ENCODE data around the gene GABBR2. TPM values are rescaled to one million over a fixed set of nuclear protein-coding genes. Genes with fewer than 3 reads are reported as not detected.
A peak's percentile ranks its signal among the peaks of the same experiment; 100 is the strongest.

Gene GABBR2
- total and polyA plus RNA-seq, 9 of the 15 experiments (the other 6 are each of a cell fraction or from before 2014, with no cell fraction given) = 0.15 to 1.9 (median 0.32) TPM

- no peaks in the 10 kb centered on the region for H3K27me3 ChIP-seq (ENCODE audit: control insufficient read depth in 2 of 2, insufficient read depth in 2 of 2, low read length in 2 of 2)
- H3K79me2 ChIP-seq (ENCODE audit: control insufficient read depth, insufficient read depth, low read length) = no peaks in the 10 kb centered on the region
- no peak for TF ChIP-seq GATAD2B (IDR thresholded peaks at IDR 0.05; ENCODE audit: borderline replicate concordance)
- TF ChIP-seq CBX2 (IDR thresholded peaks at IDR 0.05; ENCODE audit: insufficient read depth, low read length, poor library complexity, severe bottlenecking) = no peak
- TF ChIP-seq MTA2 (IDR thresholded peaks at IDR 0.05; ENCODE audit: low read depth) = no peak
- TF ChIP-seq ZNF263 (CRISPR knock-in tag; IDR thresholded peaks at IDR 0.05; ENCODE audit: borderline replicate concordance) = peak; percentile 47; the same call in 1 of the 2 replicates
- no peak for TF ChIP-seq SMAD4 (CRISPR knock-in tag; conservative IDR thresholded peaks at IDR 0.05)
- no peak for TF ChIP-seq ZNF124 (CRISPR knock-in tag; IDR thresholded peaks at IDR 0.05)
- TF ChIP-seq, protein P1, sequence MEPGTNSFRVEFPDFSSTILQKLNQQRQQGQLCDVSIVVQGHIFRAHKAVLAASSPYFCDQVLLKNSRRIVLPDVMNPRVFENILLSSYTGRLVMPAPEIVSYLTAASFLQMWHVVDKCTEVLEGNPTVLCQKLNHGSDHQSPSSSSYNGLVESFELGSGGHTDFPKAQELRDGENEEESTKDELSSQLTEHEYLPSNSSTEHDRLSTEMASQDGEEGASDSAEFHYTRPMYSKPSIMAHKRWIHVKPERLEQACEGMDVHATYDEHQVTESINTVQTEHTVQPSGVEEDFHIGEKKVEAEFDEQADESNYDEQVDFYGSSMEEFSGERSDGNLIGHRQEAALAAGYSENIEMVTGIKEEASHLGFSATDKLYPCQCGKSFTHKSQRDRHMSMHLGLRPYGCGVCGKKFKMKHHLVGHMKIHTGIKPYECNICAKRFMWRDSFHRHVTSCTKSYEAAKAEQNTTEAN (CRISPR knock-in tag; IDR thresholded peaks at IDR 0.05) = no peak
- no peak for TF ChIP-seq IRF9 (tag; IDR thresholded peaks at IDR 0.05)
- TF ChIP-seq HDAC6 (IDR thresholded peaks at IDR 0.05; ENCODE audit: low read depth, low read length) = no peak
- TF ChIP-seq, protein P2, sequence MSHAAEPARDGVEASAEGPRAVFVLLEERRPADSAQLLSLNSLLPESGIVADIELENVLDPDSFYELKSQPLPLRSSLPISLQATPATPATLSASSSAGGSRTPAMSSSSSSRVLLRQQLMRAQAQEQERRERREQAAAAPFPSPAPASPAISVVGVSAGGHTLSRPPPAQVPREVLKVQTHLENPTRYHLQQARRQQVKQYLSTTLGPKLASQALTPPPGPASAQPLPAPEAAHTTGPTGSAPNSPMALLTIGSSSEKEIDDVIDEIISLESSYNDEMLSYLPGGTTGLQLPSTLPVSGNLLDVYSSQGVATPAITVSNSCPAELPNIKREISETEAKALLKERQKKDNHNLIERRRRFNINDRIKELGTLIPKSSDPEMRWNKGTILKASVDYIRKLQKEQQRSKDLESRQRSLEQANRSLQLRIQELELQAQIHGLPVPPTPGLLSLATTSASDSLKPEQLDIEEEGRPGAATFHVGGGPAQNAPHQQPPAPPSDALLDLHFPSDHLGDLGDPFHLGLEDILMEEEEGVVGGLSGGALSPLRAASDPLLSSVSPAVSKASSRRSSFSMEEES (CRISPR knock-in tag; IDR thresholded peaks at IDR 0.05) = no peak
- peak; percentile 84 for TF ChIP-seq ZFP36 (IDR thresholded peaks at IDR 0.05; ENCODE audit: low read depth, low read length, partially characterized antibody)
- TF ChIP-seq ATF1 (CRISPR knock-in tag; IDR thresholded peaks at IDR 0.05) = no peak
- no peak for TF ChIP-seq ATF1 (tag; IDR thresholded peaks at IDR 0.05)
- no peak for TF ChIP-seq WHSC1 (IDR thresholded peaks at IDR 0.05; ENCODE audit: low read length)
- TF ChIP-seq ATF7 (IDR thresholded peaks at IDR 0.05) = no peak
- TF ChIP-seq ESRRA (IDR thresholded peaks at IDR 0.05; ENCODE audit: borderline replicate concordance, low read depth) = no peak
- TF ChIP-seq, protein P3, sequence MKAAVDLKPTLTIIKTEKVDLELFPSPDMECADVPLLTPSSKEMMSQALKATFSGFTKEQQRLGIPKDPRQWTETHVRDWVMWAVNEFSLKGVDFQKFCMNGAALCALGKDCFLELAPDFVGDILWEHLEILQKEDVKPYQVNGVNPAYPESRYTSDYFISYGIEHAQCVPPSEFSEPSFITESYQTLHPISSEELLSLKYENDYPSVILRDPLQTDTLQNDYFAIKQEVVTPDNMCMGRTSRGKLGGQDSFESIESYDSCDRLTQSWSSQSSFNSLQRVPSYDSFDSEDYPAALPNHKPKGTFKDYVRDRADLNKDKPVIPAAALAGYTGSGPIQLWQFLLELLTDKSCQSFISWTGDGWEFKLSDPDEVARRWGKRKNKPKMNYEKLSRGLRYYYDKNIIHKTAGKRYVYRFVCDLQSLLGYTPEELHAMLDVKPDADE (conservative IDR thresholded peaks at IDR 0.05; ENCODE audit: control insufficient read depth, low read depth, low read length) = no peak
- TF ChIP-seq MED1 (CRISPR knock-in tag; IDR thresholded peaks at IDR 0.05; ENCODE audit: borderline replicate concordance) = no peak
- H3K9ac ChIP-seq (ENCODE audit: insufficient read depth in 1 of 2, low read depth in 2 of 2, low read length in 2 of 2) = no peak overlapping the region
- no peaks in the 10 kb centered on the region; the same call in 1 of the 2 replicates for H3K9me3 ChIP-seq (replicated peaks; ENCODE audit: control insufficient read depth, insufficient read depth, low read depth, low read length)
- H3K27ac ChIP-seq (ENCODE audit: extremely low read depth, low read depth, low read length) = no peak overlapping the region
- DNase-seq (ENCODE audit: extremely low read depth in 1 of 4, low spot score in 3 of 4) = no peak
- CTCF ChIA-PET (ENCODE audit: low intra/inter-chr PET ratio) = no interaction called here
- POLR2A ChIA-PET = interaction anchor here (1.3 to 2.9 kb wide), 3 partner anchors 9 to 21 kb away, joined by 3 to 11 read pairs (median 3); no protein-coding TSS in a partner anchor
- 32% methylated on average over 4 of the region's 4 CpGs for WGBS (ENCODE audit: insufficient coverage, low coverage, missing lambda C conversion rate)
- no peaks in the 10 kb centered on the region for H4K20me1 ChIP-seq (replicated peaks; ENCODE audit: control insufficient read depth, insufficient read depth, low read length)
- H2AFZ ChIP-seq (ENCODE audit: low read depth, low read length) = no peak overlapping the region
- intact Hi-C loops (cut with micrococcal nuclease) (no loop called here), in situ Hi-C loops (cut with MboI) (no loop called here)
- no peak for FAIRE-seq
- H3K4me2 ChIP-seq (ENCODE audit: insufficient read depth, low read length) = no peak overlapping the region
- H3K4me3 ChIP-seq = no peak overlapping the region
- no peak for ATAC-seq
- 0 out of 5 replicates have a peak, but pooled peaks cover 0 to 2% of the 10 kb centered on the region in 2 experiments for H3K4me1 ChIP-seq (replicated peaks in 1 of 2; ENCODE audit: control insufficient read depth in 2 of 2, insufficient read depth in 2 of 2, low read length in 2 of 2)
- no TSS peak for BruUV-seq (replicated peaks)
- H3K36me3 ChIP-seq (ENCODE audit: control insufficient read depth, insufficient read depth, low read length) = no peaks in the 10 kb centered on the region
- no peaks in the 10 kb centered on the region for H3K9me1 ChIP-seq (ENCODE audit: control insufficient read depth, insufficient read depth, low read length)
Measured at GRCh38 chr9:98564714-98565113, 144.0 kb downstream of the GABBR2 start.

Measured in K562 (cell line).